M059J (cell line): ENCODE measurements around the gene BTBD2. TPM values are rescaled to one million over a fixed set of nuclear protein-coding genes. Genes with fewer than 3 reads are reported as not detected.
A peak's percentile ranks its signal among the peaks of the same experiment; 100 is the strongest.

Experiments
- DNase-seq: peaks from one replicate; pipeline ENCODE4 v3.0.0-alpha.2; 2012; ENCODE audit warnings: low read depth
- total RNA-seq: library from RNA; depleted of rRNA; stranded (reverse); fragments of >200 nt; shearing (Covaris generic); gene quantifications from 2 replicates; pipeline ENCODE4 v1.2.3, GENCODE V29; 2014

BTBD2 gene
- total RNA-seq, 1 experiment from 2014 or later = 63.3 TPM

DNA sequence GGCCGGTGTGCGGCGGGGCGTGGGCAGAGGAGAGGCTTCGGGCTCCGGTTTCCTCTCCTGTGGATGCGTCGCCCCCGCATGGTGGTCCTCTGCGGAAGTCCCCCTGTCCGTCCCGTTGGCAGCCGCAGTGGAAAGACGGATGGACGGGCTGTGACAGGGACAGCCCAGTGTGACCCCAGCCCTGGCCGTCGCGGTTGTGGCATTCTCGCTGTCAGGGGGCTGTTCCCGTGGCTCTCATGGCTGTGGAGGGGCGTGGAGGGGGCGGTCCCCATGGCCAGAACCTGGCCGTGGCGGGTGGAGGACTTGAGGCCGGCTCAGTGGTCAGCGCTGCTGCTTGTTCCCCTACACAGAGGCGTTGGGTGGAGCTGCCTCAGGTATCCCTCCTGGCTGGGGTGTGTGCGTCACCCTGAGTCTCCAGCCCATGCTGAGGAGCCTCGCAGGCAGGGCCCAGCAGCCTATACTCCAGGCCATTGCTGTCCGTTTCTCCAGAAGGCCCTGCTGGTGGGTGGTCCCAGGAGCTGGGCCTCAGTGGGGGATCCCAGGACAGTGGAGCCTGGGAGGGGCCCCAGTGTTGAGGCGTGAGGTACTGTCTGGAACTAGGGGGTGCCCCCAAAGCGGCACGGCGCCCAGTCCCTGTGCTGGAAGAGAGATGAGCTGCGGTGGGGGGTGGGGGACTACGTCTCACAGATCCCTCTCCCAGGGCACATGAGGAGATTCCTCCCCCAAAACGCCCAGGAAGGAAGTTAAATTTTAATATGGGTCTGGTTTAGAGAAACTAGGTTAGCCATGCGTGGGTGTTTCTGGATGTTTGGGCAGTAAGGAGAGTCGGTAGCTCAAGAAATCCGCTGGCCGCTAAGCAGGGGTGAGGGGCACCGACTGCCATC is 54.3 kb downstream of the BTBD2 start:
- DNase-seq = no peak

DNA sequence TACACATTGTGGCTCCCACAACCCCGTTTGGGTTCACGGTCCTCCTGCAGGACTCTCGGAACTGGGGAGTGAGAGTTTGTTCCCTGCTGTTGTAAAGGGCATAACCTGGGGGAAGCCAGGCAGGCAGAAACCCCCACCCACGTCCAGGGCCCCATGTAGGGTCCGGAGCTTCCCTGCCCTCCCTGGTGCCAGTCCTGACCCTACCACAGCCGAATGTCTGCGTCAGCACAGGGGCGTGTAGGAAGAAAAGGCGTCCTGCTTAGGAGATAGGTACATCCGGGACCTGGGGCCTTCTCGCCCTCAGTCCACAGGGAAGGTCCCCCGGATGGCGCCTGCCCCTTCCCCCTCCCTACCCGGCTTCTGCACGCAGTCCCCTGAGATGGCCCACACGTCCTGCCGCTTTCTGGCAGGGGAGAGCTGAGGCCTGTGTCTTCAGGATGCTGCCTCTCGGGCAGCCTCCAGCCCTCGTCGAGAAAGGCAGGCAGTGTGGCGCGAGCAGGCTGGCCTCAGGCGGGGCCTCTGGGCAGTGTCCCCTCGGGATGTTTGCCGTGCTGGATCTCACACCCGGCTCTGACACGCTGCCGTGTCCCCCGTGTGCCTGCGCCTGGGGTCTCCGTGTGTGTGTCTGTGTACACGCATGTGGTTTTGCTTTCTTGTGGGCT is 55.5 kb downstream of the BTBD2 start:
- DNase-seq = no peak

DNA sequence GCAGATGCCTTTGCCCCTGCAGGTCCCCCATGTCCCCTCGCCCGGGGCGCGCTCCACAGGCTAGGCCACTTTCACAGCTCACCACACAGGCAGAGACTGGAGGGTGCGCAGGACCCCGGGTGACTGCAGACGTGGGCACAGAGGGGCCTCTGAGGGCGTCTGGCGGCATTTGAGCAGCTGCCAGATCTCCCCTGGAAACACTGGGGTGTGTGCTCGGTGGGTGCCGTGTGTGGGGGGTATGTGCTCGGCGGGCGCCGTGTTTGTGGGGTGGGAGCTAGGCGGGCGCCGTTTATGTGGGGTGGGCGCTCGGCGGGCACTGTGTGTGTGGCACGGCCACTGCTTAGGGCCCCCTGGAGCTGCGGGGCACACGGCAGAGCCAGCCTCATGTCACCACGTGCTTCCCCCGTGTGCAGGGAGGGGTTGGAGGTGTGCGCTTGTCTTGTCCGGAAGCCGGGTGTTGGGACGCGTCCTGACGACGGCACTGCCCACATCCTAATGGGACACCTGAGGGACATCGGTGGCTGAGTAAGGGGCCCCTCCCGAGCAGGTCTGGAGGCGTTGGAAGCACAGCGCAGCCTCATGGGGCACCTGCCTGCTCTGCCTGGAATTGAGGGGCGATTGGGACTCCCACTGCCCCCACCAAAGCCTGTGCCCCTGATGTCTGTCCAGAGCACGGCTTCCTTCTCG is 57.8 kb downstream of the BTBD2 start:
- DNase-seq = no peak

DNA sequence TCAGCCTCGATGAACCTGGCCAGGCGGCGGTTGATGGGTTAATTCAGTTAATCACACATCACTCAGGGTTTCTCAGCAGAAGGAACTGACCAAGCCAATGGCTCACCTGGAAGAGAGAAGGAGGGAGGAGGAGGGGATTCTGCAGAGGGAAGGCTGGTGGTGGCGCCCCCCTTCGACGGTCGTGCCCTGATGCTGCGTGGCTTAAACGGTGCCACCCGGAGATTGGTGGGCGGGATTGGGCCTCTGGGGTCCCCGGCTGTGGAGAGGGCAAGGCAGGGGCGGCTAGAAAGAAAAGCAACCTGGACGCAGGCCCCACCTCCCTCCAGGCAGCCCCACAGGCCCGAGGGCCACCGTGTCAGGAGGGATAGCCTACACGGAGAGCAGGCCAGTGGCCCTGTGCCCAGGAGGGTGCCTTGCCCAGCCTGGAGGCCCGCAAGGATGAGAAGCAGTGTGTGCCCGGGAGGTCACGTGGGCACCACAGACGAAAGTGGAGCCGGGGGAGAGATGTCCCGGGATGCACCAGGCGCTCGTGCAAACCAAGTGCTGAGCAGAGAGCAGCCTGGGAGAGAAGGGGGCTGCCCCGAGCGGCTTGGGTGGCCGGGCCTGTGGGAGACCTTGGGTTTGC is 58.5 kb downstream of the BTBD2 start:
- no peak for DNase-seq

DNA sequence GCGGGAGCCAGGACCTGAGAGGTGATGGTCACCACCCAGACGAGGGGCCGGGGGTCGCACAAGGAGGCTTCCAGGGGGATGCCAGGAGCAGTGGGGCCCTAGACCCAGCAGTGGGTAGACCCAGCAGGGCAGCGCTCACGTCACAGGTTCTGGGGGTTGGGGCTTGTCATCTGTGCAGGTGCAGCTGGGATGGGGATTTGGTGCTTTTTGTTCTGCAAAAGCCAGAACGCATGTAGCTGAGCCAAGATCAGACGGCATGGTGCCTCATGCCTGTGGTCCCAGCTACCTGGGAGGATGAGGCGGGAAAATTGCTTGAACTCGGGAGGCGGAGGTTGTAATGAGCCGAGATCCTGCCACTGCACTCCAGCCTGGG is 59.4 kb downstream of the BTBD2 start:
- no peak for DNase-seq

DNA sequence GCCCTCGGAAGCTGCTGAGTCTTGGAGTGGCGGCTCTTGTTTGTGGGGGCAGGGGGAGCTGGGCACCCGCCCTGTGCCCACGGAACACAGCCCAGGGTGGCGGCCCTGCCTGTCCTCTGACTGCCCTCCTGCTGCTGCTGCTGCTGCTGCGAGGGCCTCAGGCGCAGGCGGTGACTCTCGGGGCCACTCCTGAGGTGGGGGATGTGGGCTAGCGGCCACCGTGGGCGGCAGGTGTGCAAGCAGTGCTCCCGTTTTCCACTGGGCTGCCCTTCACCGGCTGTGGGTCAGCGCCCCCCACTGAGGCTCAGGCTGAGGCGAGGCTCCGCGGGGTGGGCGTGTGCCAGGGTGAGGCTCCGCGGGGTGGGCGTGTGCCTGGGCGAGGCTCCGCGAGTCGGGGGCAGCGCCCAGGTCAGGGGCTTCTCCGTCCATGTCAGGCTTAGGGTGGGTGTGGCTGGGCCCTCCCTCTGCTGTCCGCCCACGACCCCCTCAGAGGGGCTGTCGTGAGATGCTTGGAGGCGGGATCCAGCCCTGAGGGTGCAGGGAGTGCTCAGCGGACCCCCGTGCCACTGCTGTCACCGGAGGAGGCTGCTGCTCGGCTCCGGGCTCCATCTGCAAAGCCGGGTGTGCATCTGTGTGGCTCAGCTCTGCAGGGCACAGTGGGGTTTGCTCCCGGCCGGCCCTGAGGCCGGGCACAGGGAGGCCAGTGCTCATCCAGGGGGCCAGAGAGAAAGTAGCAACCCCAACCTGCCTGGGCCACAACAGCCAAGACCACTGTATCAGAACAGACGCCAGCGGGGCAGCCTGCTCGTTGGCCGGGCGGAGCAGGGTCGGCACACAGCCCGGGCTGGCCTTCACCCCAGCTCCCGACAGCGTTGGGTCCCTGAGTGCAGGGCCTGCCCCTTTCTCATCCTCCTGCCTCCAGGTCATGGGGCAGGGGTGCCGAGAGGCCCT is 60.1 kb downstream of the BTBD2 start:
- DNase-seq = no peak

GRCh38 chr19:1954532-1954933 is 61.0 kb downstream of the BTBD2 start:
- no peak for DNase-seq

- DNase-seq = no peak
These were observed 61.9 kb downstream of the BTBD2 start for GRCh38 chr19:1953441-1954094.

GRCh38 chr19:1953037-1953436 is 62.5 kb downstream of the BTBD2 start:
- no peak for DNase-seq

DNA sequence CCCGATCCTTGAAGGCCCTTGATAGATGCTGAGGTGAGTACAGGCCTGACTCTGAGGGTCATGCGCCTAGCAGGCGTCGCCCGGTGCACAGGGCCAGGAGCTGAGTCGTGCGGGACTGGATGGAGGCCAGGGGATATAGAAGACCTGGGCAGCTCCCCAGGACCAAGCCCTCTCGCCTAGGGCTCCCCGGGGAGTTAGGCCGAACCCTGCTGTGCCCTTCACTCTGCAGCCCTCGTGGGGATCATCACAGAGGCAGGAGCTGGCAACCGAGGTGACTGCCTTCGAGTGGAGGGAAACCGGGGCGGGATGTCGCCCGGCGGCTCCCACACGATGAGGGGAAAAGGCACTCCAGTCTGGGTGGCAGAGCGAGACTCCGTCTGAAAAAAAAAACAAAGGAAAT is 62.9 kb downstream of the BTBD2 start:
- peak; percentile 22 for DNase-seq

DNA sequence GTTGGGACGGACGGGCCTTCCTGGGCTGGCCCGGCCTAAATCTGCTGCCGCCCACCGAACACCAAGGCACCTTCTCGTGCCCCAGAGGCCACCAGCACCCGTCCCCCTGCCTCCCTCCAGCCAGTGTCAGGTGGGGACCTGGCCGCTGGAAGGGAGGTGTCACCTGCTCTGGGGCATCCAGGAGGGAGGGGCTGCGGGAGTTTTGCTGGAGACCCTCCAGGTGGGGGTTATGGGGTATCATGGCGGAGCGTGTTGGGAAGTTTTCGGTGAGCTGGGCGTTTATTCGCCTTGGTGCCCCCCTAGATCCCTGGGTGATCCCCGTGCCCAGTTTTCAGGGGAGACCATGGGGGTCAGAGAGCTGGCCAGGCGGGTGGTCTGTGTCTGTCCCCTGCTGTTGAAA is 64.9 kb downstream of the BTBD2 start:
- no peak for DNase-seq

DNA sequence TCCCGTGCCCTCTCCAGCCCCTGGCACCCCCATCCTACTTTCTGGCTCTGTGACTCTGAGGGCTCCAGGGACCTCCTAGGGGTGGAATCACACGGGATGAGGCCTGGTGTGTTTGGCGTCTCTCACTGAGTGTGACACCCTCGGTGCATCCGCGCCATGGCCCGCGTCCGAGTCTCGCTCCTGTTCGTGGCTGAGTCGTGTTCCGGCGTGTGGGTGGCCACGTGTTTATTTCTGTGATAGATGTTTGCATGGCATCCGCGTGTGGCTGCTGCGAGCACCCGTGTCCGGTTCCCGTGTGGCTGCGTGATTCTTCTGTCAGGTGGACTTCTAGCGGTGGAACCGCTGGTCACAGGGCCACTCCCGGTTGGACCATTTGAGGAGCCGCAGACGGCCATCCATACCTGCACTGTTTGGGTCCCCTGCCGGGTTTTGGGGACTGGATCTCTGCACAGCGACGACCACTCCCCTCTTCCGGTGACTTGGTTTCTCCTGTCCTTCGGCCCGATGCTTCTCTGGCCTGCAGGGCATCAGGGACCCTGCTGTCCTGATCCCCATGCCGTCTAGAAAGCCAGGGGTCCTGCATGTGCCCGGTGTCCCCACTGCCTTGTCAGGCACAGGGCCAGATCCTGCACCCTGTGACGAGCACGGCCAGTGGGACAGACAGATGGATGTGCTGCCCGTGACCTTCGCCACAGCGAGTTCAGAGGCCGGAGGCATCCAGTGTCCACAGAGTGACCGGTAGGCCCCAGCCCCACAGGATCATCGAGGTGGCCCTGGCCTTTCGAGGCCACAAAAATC is 66.0 kb downstream of the BTBD2 start:
- no peak for DNase-seq

DNA sequence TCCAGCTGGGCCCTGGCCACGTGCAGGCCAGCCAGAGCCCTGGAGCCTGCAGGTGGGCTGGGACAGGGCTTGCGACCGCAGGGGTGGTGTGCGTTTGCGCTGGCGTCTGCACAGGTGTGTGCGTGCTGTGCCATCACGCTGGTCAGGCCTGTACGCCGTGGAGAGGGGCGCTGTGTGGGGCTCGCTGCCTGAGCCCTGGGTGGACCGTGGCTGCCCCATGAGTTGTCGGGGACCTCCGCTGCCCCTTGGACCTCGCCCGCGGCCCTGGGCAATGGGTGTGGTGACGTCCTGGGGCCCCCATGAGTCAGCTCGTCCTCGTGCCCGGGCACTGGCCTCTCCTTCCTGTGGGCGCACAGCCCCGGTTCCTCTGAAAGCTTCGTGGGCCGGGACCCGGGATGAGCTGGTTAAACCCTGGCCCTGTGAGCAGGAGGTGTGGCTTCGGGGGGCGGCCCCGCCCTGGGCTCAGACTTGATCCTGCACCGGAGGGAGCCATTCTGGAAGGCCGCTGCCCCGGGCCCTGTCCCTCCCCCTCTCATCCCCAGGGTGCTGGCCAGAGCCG is 67.8 kb downstream of the BTBD2 start:
- DNase-seq = no peak

GRCh38 chr19:1945899-1946298 is 69.6 kb downstream of the BTBD2 start:
- DNase-seq = no peak

DNA sequence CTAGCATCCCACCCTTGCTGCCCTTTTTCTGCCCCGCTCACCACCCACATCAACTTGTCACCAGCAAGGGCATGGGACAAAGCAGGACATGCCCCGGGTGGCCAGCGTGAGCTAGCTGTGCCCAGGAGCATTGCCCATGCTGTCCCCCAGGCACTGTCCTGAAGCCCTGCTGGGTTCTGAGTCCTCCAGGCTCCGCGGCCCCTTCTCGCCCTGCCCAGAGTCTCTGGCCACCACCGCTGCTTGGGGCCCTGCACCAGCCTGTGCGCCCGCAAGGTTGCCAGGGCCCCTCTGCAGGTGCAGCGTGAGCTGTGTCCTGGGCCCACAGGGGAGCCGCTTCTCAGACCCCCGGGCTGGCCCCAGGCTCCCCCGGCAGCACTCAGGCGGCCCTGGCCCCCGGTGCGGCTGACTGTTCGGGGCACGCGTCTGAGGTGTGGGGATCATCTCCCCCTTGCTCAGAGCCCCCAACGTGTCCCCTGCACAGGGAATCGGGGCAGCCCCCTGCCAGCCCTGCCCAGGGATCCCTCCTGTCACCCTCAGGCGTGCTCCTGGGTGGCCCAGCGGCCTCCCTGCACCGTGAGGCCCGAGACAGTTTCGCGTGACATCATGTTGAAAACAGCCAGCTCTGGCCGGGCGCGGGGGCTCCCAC is 70.5 kb downstream of the BTBD2 start:
- no peak for DNase-seq

DNA sequence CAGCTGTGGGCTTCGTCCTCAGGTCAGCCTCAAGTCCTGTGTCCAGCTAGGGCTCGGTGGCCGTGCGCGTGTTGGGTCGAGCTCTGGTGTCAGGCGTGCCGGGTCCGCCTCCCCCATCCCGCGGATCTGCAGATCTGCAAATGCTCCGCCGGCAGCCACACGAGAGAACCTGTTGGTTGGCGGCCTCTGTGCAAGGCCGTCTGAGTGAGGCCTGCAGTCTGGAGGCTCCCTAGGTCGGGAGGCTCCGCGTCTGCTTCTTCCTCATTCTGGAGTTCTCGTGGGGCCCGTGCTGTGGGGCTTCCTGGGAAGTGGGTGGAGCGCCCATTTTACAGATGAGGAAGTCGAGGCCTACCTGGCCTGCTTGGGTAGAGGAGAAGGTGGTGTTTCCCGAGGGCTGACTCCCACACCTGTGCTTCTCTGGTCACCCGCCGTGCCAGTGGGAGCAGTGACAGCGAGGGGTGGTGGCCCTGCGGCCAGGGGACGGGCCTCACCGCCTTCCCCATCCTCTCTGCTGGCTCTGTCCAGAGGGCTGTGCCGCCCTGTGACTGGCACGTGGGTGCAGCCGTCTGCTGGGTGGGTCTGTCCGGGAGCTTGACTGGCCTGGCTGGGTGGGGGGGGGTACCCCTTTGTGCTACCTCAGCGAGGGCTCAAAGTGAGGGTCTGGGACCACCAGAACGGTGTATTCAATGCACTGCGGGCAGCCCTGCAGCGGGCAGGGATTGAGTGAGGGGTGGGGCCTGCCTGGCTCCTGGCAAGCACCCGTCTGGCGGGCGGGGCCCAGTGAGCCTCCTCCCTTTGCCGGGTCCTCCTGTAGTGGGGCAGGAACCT is 71.2 kb downstream of the BTBD2 start:
- no peak for DNase-seq

- DNase-seq = no peak
These were observed 71.8 kb downstream of the BTBD2 start for GRCh38 chr19:1943661-1944087.
